H1 (cell line): ENCODE results near the gene UBR1.

Experiments
- ATF2 ChIP-seq: IDR thresholded peaks from 2 replicates; pipeline ENCODE4 v1.6.1; 2012; ENCODE audit warnings: low read length, inconsistent platforms
- ATF3 ChIP-seq: IDR thresholded peaks from 2 replicates; pipeline ENCODE4 v1.6.1; 2011; ENCODE audit warnings: low read depth, mild to moderate bottlenecking, low read length; ENCODE audit not compliant: insufficient read depth
- CBX8 ChIP-seq: fragments of 300-800, 300-1000 bp; sonication (generic); IDR thresholded peaks from 2 replicates; pipeline ENCODE4 v1.7.1; 2016; ENCODE audit warnings: low read depth, low read length, borderline replicate concordance
- CREB1 ChIP-seq: IDR thresholded peaks from 2 replicates; pipeline ENCODE4 v1.6.1; 2012; ENCODE audit warnings: inconsistent platforms
- CTCF ChIP-seq, 3 experiments: IDR thresholded peaks; 1 replicate in 2 of 3; 2 replicates in 1 of 3; pipeline versions ENCODE4 v1.5.1 to v1.6.1; 2011; ENCODE audit warnings: low read length in 3 of 3, mild to moderate bottlenecking in 3 of 3, inconsistent platforms in 2 of 3, low read depth in 1 of 3, moderate library complexity in 1 of 3; ENCODE audit not compliant: insufficient read depth in 1 of 3; ENCODE audit errors: control extremely low read depth in 1 of 3
- EZH2 ChIP-seq: fragments of 200-600 bp; sonication (generic); IDR thresholded peaks from 2 replicates; pipeline ENCODE4 v1.7.1; 2012; ENCODE audit warnings: low read depth, mild to moderate bottlenecking, moderate library complexity, low read length, inconsistent platforms; ENCODE audit not compliant: severe bottlenecking
- JUND ChIP-seq: IDR thresholded peaks from 2 replicates; pipeline ENCODE4 v1.6.1; 2011; ENCODE audit warnings: mild to moderate bottlenecking, improper control_type of control experiment, low read length
- MAX ChIP-seq: IDR thresholded peaks from 2 replicates; pipeline ENCODE4 v1.6.1; 2012; ENCODE audit warnings: inconsistent platforms
- PHF8 ChIP-seq: fragments of 200-600 bp; sonication (generic); conservative IDR thresholded peaks from 2 replicates; pipeline ENCODE4 v1.7.1; 2012; ENCODE audit warnings: low read depth, mild to moderate bottlenecking, inconsistent platforms, low read length, moderate library complexity
- POLR2A ChIP-seq, 2 experiments: IDR thresholded peaks; 1 replicate in 1 of 2; 2 replicates in 1 of 2; pipeline ENCODE4 v1.6.1; 2011; ENCODE audit warnings: low read depth in 2 of 2, low read length in 2 of 2, mild to moderate bottlenecking in 2 of 2; ENCODE audit errors: control extremely low read depth in 1 of 2
- RAD21 ChIP-seq, 2 experiments: IDR thresholded peaks in 1 of 2; conservative IDR thresholded peaks in 1 of 2; 2 replicates each; pipeline ENCODE4 v1.6.1; 2011; ENCODE audit warnings: low read depth in 2 of 2, low read length in 2 of 2, improper control_type of control experiment in 1 of 2, inconsistent platforms in 1 of 2, mild to moderate bottlenecking in 1 of 2, moderate library complexity in 1 of 2
- RFX5 ChIP-seq: IDR thresholded peaks from 2 replicates; pipeline ENCODE4 v1.6.1; 2011; ENCODE audit warnings: low read depth, low read length, improper control_type of control experiment, borderline replicate concordance
- TEAD4 ChIP-seq: IDR thresholded peaks from 2 replicates; pipeline ENCODE4 v1.6.1; 2012; ENCODE audit warnings: low read depth, low read length, inconsistent platforms, mixed read lengths

GRCh38 chr15:43126356-43126755 is 20.5 kb upstream of the UBR1 start:
- TF ChIP-seq POLR2A (IDR thresholded peaks at IDR 0.05; ENCODE audit: control extremely low read depth in 1 of 2, low read depth in 2 of 2, low read length in 2 of 2) (no peak), ATF2 (no peak), CTCF (IDR thresholded peaks at IDR 0.05; ENCODE audit: control extremely low read depth in 1 of 3, insufficient read depth in 1 of 3, low read depth in 1 of 3, low read length in 3 of 3) (no peak), RFX5 (no peak), CBX8 (no peak), MAX (no peak), JUND (no peak), ATF3 (no peak), CREB1 (no peak), RAD21 (IDR thresholded peaks at IDR 0.05 in 1 of 2, conservative IDR thresholded peaks at IDR 0.05 in 1 of 2; ENCODE audit: low read depth in 2 of 2, low read length in 2 of 2) (no peak), TEAD4 (no peak), EZH2 (no peak), PHF8 (no peak)
